ENCODE data around the gene FHIT.

GRCh38 chr3:60135474-60135873 lies 1115.8 kb downstream of the FHIT start:
- TF ChIP-seq CTCF (IDR thresholded peaks at IDR 0.05) (no peak), POLR2A (IDR thresholded peaks at IDR 0.05) (no peak), EP300 (IDR thresholded peaks at IDR 0.05) (no peak)
